GM23248 (cell line): ENCODE data around the gene DUSP16. TPM values are rescaled to one million over a fixed set of nuclear protein-coding genes. Genes with fewer than 3 reads are reported as not detected.
A peak's percentile ranks its signal among the peaks of the same experiment; 100 is the strongest.

Experiments
- DNase-seq: peaks from one replicate; pipeline ENCODE4 v3.0.0-alpha.2; 2015
- H2AFZ ChIP-seq: fragments of 200-600 bp; sonication (generic); 2 replicates; pipeline ENCODE4 v1.6.1; 2016; ENCODE audit warnings: antibody characterized with exemption
- H3F3A ChIP-seq: fragments of 200-600 bp; sonication (generic); 2 replicates; pipeline ENCODE4 v1.6.1; 2016; ENCODE audit warnings: mild to moderate bottlenecking, antibody characterized with exemption, mixed run types; ENCODE audit not compliant: insufficient read depth
- H3K27ac ChIP-seq: fragments of 200-600 bp; sonication (generic); 2 replicates; pipeline ENCODE4 v1.5.1; 2016; ENCODE audit warnings: mild to moderate bottlenecking
- H3K27me3 ChIP-seq: fragments of 200-600 bp; sonication (generic); replicated peaks from 2 replicates; pipeline ENCODE4 v1.6.1; 2016; ENCODE audit warnings: mild to moderate bottlenecking; ENCODE audit not compliant: insufficient read depth
- H3K36me3 ChIP-seq: fragments of 200-600 bp; sonication (generic); 2 replicates; pipeline ENCODE4 v1.6.1; 2016; ENCODE audit warnings: low read depth, mild to moderate bottlenecking
- H3K4me1 ChIP-seq: fragments of 200-600 bp; sonication (generic); 2 replicates; pipeline ENCODE4 v1.6.1; 2016; ENCODE audit warnings: mild to moderate bottlenecking; ENCODE audit not compliant: insufficient read depth
- H3K4me2 ChIP-seq: fragments of 200-600 bp; sonication (generic); one replicate; pipeline ENCODE4 v1.6.1; 2016; ENCODE audit warnings: mild to moderate bottlenecking; ENCODE audit not compliant: unreplicated experiment
- H3K4me3 ChIP-seq: fragments of 200-600 bp; sonication (generic); 2 replicates; pipeline ENCODE4 v1.5.1; 2016; ENCODE audit warnings: mild to moderate bottlenecking
- H3K79me2 ChIP-seq: fragments of 200-600 bp; sonication (generic); 2 replicates; pipeline ENCODE4 v1.6.1; 2016; ENCODE audit warnings: mild to moderate bottlenecking; ENCODE audit not compliant: insufficient read depth
- H3K9ac ChIP-seq: fragments of 200-600 bp; sonication (generic); 2 replicates; pipeline ENCODE4 v1.6.1; 2016; ENCODE audit warnings: mild to moderate bottlenecking
- H3K9me2 ChIP-seq: fragments of 200-600 bp; sonication (generic); 2 replicates; pipeline ENCODE4 v1.6.1; 2016; ENCODE audit warnings: mixed run types, mild to moderate bottlenecking, moderate library complexity; ENCODE audit not compliant: insufficient read depth
- H3K9me3 ChIP-seq: fragments of 200-600 bp; sonication (generic); one replicate; pipeline ENCODE4 v1.6.1; 2017; ENCODE audit warnings: low read depth
- H4K20me1 ChIP-seq: fragments of 200-600 bp; sonication (generic); 2 replicates; pipeline ENCODE4 v1.6.0; 2016; ENCODE audit not compliant: insufficient read depth
- EZH2 ChIP-seq: fragments of 200-600 bp; sonication (generic); IDR thresholded peaks from 2 replicates; pipeline ENCODE4 v1.6.1; 2018; ENCODE audit warnings: antibody characterized with exemption, mild to moderate bottlenecking; ENCODE audit not compliant: insufficient read depth, poor library complexity, severe bottlenecking
- EZH2phosphoT487 ChIP-seq: fragments of 200-600 bp; sonication (generic); IDR thresholded peaks from 2 replicates; pipeline ENCODE4 v1.6.1; 2018; ENCODE audit warnings: antibody characterized with exemption, moderate library complexity, mild to moderate bottlenecking, low read depth; ENCODE audit not compliant: insufficient read depth
- WGBS, 2 experiments: methylation state at CpG; one replicate each; pipeline ENCODE4 v1.1.6; 2015 to 2017; ENCODE audit warnings: low lambda C conversion rate in 2 of 2, low coverage in 1 of 2; ENCODE audit errors: missing lambda C conversion rate in 2 of 2; 5-methylcytosine and 5-hydroxymethylcytosine counted together
- in situ Hi-C: fragments of 300-500 bp; cut with MboI; formaldehyde crosslinking; loops from 2 replicates; pipeline ENCODE4 v1.15.0; 2020
- polyA plus RNA-seq: library from polyadenylated mRNA; unstranded; fragments of >200 nt; fragmentation: Nextera tagmentation; extraction: Ambion mirVana; gene quantifications from 2 replicates; pipeline ENCODE4 v1.2.1, GENCODE V29; 2016
- total RNA-seq: library from RNA; depleted of rRNA; stranded (reverse); fragments of >200 nt; shearing (Covaris generic); gene quantifications from 2 replicates; pipeline ENCODE4 v1.2.3, GENCODE V29; 2014

DUSP16 gene
- total and polyA plus RNA-seq, 2 experiments from 2014 or later = 1.1 to 2.8 TPM

GRCh38 chr12:12562016-12562483 lies 613 bp downstream of the DUSP16 start:
- WGBS, 2 experiments = 1% methylated on average over 18 to 45 of the region's 45 CpGs
- Histone ChIP-seq H3K4me2 (peak overlapping the region; percentile 98), H4K20me1 (no peaks in the 10 kb centered on the region), H3F3A (peaks cover 11% of the 10 kb centered on the region), H3K4me3 (peak overlapping the region; percentile 86), H3K9me2 (no peaks in the 10 kb centered on the region), H2AFZ (peak overlapping the region; percentile 82), H3K27me3 (no peaks in the 10 kb centered on the region), H3K27ac (peak overlapping the region; percentile 77), H3K9me3 (no peaks in the 10 kb centered on the region), H3K79me2 (peaks cover 29% of the 10 kb centered on the region), H3K36me3 (no peaks in the 10 kb centered on the region), H3K4me1 (peaks cover 9% of the 10 kb centered on the region; the same call in 1 of the 2 replicates), H3K9ac (peak overlapping the region; percentile 90)
- in situ Hi-C loops = no loop called here
- peak; percentile 69 for DNase-seq
- TF ChIP-seq EZH2 (no peak), EZH2phosphoT487 (no peak)

- peaks cover 11% of the 10 kb centered on the region for H3F3A ChIP-seq
- no peak for TF ChIP-seq EZH2phosphoT487
- TF ChIP-seq EZH2 = no peak
- in situ Hi-C loops = no loop called here
- H3K36me3 ChIP-seq = no peaks in the 10 kb centered on the region
- WGBS, 2 experiments = 1% methylated on average over 37 to 40 of the region's 60 CpGs
- H2AFZ ChIP-seq = peak overlapping the region; percentile 82
- peaks cover 9% of the 10 kb centered on the region; the same call in 1 of the 2 replicates for H3K4me1 ChIP-seq
- H3K4me3 ChIP-seq = peak overlapping the region; percentile 86
- no peaks in the 10 kb centered on the region for H3K9me3 ChIP-seq
- peak; percentile 80 for DNase-seq
- peak overlapping the region; percentile 90 for H3K9ac ChIP-seq
- H4K20me1 ChIP-seq = no peaks in the 10 kb centered on the region
- peak overlapping the region; percentile 77 for H3K27ac ChIP-seq
- no peaks in the 10 kb centered on the region for H3K27me3 ChIP-seq
- H3K4me2 ChIP-seq = peak overlapping the region; percentile 98
- no peaks in the 10 kb centered on the region for H3K9me2 ChIP-seq
- H3K79me2 ChIP-seq = peaks cover 29% of the 10 kb centered on the region
Measured at GRCh38 chr12:12561371-12562015, 1.2 kb downstream of the DUSP16 start.

- 17 to 19% methylated on average over 9 of the region's 9 CpGs for WGBS, 2 experiments
- H2AFZ ChIP-seq = peak overlapping the region; percentile 82
- H3K4me1 ChIP-seq = peaks cover 9% of the 10 kb centered on the region; the same call in 1 of the 2 replicates
- H3K79me2 ChIP-seq = peaks cover 29% of the 10 kb centered on the region
- no peaks in the 10 kb centered on the region for H3K9me2 ChIP-seq
- peak overlapping the region; percentile 86 for H3K4me3 ChIP-seq
- H3K9me3 ChIP-seq = no peaks in the 10 kb centered on the region
- H4K20me1 ChIP-seq = no peaks in the 10 kb centered on the region
- peaks cover 11% of the 10 kb centered on the region for H3F3A ChIP-seq
- in situ Hi-C loops = no loop called here
- TF ChIP-seq EZH2 = no peak
- TF ChIP-seq EZH2phosphoT487 = no peak
- peak overlapping the region; percentile 77 for H3K27ac ChIP-seq
- no peaks in the 10 kb centered on the region for H3K27me3 ChIP-seq
- no peaks in the 10 kb centered on the region for H3K36me3 ChIP-seq
- peak overlapping the region; percentile 98 for H3K4me2 ChIP-seq
- peak; percentile 79 for DNase-seq
- H3K9ac ChIP-seq = peak overlapping the region; percentile 90
Measured at GRCh38 chr12:12560587-12561370, 1.9 kb downstream of the DUSP16 start.

- no peak overlapping the region for H3K27ac ChIP-seq
- no peak overlapping the region for H2AFZ ChIP-seq
- no peak overlapping the region for H3K9ac ChIP-seq
- H3K79me2 ChIP-seq = peaks cover 33% of the 10 kb centered on the region
- H3F3A ChIP-seq = peaks cover 11% of the 10 kb centered on the region
- 56 to 61% methylated on average over 3 of the region's 3 CpGs for WGBS, 2 experiments
- no peak for DNase-seq
- H3K9me3 ChIP-seq = no peaks in the 10 kb centered on the region
- H3K36me3 ChIP-seq = no peaks in the 10 kb centered on the region
- H3K9me2 ChIP-seq = no peaks in the 10 kb centered on the region
- TF ChIP-seq EZH2 (no peak), EZH2phosphoT487 (no peak)
- H3K4me2 ChIP-seq = no peak overlapping the region
- in situ Hi-C loops = no loop called here
- H3K4me3 ChIP-seq = 0 out of 2 replicates have a peak overlapping the region, but pooled peaks have one; percentile 86
- no peaks in the 10 kb centered on the region for H3K27me3 ChIP-seq
- peaks cover 9% of the 10 kb centered on the region; the same call in 1 of the 2 replicates for H3K4me1 ChIP-seq
- H4K20me1 ChIP-seq = no peaks in the 10 kb centered on the region
Measured at GRCh38 chr12:12559719-12560296, 2.9 kb downstream of the DUSP16 start.
